Breast epithelium (tissue), 3 donors: ENCODE results near the gene PCYT2.

Experiments used
- POLR2A ChIP-seq: fragments of 450-650 bp; IDR thresholded peaks from one replicate; pipeline ENCODE4 v1.6.1; 2016; ENCODE audit warnings: antibody characterized with exemption, mild to moderate bottlenecking, moderate library complexity
- POLR2AphosphoS5 ChIP-seq, 3 donors: sonication (generic); formaldehyde crosslinking; IDR thresholded peaks; one replicate each; pipeline ENCODE4 v1.6.1; 2017; ENCODE audit warnings: antibody characterized with exemption in 3 of 3
- TF ChIP-seq, protein P1 (sequence below), 3 donors: fragments of 450-650 bp; IDR thresholded peaks; one replicate each; pipeline ENCODE4 v1.5.1; 2016 to 2017; ENCODE audit warnings: antibody characterized with exemption in 3 of 3, mild to moderate bottlenecking in 3 of 3, moderate library complexity in 3 of 3

- TF ChIP-seq, protein P1, sequence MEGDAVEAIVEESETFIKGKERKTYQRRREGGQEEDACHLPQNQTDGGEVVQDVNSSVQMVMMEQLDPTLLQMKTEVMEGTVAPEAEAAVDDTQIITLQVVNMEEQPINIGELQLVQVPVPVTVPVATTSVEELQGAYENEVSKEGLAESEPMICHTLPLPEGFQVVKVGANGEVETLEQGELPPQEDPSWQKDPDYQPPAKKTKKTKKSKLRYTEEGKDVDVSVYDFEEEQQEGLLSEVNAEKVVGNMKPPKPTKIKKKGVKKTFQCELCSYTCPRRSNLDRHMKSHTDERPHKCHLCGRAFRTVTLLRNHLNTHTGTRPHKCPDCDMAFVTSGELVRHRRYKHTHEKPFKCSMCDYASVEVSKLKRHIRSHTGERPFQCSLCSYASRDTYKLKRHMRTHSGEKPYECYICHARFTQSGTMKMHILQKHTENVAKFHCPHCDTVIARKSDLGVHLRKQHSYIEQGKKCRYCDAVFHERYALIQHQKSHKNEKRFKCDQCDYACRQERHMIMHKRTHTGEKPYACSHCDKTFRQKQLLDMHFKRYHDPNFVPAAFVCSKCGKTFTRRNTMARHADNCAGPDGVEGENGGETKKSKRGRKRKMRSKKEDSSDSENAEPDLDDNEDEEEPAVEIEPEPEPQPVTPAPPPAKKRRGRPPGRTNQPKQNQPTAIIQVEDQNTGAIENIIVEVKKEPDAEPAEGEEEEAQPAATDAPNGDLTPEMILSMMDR (IDR thresholded peaks at IDR 0.05): no peak
- TF ChIP-seq POLR2A: no peak
- no peak for TF ChIP-seq POLR2AphosphoS5 (IDR thresholded peaks at IDR 0.05)
These were observed 30.4 kb upstream of the PCYT2 start for GRCh38 chr17:81941484-81942166.
